Activated T-helper 1 cell treated with anti-CD3 and anti-CD28 coated beads, Interleukin-2, amount 50 U/mL, for 16 hours (primary cell): Measurements from ENCODE around the gene PPDPF.
A peak's percentile ranks its signal among the peaks of the same experiment; 100 is the strongest.

Experiments used
- DNase-seq, 2 donors: peaks; one replicate each; pipeline ENCODE4 v3.0.0-alpha.2; 2020; ENCODE audit warnings: low read depth in 1 of 2, low spot score in 1 of 2

PPDPF gene

DNA sequence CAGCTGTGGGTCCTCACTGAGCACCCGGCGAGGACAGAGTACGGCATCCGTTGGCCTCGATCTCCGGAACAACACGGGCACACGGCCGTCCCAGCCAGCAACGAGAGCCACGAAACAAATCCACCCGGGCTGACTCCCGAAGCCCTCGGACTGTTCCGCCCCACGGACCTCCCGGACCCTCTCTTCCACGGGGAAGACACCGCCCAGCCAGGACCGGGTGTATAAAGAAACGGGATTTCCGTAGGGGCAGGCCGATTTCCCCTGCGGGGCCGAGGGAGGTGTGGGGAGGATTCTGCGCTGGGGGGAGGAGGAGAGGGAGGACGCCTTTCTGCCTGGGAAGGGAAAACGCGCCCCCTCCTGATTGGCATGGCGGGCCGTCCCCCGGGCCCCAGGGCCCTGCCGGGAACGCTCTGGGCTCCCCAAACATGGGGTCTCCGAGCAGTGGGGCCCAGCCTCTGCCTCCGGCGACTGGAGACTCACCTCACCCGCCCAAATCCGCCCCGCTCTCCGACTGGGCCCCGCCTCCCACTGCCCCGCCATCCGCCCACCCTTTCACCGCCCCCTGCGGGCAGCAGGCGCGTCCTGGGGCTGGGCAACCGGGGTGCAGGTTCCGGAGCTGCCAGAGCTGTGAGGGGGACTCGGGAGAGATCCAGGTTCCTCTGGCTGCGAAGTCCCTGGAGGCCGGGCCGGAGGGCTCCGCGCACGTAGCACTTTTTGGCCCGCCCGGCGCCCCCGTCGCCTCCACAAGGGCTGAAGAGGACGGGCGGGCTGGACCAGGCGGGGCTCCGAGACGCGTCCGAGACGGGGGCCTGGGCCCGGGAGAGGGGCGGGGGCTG is 679 bp upstream of the PPDPF start:
- DNase-seq = peak; percentile 46 to 51

DNA sequence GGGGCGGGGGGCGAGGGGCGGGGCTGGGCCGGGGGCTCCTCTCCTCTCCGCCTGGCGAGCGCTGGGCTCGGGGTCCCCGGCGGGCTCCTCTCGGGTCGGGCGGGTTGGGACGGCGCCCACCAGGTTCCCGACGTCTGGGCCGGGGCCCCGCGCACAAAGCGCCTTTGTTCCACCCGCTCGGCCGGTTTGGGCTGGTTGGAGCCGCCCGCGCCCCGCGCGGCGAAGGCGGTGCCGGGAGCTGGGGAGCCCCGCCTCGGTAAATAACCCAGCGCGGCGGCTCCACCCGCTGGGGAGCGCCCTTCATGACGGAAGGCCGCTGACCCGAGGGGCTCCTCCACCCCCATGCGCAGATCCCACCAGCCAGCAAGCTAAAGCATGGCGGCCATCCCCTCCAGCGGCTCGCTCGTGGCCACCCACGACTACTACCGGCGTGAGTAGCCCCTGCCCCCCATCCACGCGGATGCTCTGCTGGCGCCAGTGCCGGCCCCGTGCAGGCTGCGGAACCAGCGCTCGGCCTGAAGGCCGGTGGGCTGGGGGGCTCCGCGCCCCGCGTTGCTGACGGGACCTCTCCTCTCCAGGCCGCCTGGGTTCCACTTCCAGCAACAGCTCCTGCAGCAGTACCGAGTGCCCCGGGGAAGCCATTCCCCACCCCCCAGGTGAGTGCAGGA is 503 bp downstream of the PPDPF start:
- peak; percentile 48 to 66 for DNase-seq

DNA sequence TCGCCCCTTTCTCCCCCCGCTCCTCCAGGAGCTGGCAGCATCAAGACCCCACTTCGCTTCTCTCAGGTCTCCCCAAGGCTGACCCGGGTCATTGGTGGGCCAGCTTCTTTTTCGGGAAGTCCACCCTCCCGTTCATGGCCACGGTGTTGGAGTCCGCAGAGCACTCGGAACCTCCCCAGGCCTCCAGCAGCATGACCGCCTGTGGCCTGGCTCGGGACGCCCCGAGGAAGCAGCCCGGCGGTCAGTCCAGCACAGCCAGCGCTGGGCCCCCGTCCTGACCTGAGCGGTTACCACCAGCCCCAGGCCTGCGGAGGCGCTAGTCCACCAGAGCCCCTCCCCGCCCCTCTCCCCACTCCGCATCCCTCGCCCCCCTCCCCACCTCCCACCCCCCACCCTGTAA is 1.0 kb downstream of the PPDPF start:
- no peak for DNase-seq

DNA sequence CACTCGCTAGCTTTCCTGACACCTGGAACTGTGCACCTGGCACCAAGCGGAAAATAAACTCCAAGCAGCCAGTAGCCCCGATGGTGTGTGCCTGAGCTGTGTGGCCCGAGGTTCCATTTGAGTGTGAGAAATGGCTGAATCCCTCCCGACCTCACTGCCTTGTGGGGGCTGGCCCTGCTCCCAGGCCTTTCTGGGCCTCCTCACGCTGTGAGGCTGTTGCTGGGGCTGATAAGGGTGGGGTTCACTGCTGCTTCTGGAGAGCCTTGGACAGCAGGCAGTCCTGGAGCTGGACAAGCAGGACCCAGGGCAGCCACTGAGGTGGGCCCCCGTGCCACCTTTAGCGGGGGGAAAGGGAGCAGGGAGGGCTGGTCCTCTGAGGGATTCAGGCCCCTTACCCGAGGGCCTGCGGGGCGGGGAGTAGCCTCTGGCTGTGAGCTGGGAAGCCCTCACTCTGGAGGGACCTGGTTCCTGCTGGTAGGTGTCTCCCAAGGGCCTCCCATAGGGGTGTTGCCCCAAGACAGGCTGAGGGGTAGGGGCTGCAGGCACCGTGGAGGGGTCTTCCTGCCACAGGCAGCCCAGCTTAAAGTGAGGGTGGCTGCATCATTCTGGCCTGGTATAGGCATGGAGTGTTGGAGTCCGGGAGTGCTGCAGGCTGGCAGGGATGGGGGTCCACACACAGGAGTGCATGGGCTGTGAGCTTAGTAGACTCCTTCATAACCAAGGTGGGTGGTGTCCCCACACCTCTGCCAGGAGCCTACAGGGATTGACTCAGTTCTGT is 1.7 kb downstream of the PPDPF start:
- no peak for DNase-seq

DNA sequence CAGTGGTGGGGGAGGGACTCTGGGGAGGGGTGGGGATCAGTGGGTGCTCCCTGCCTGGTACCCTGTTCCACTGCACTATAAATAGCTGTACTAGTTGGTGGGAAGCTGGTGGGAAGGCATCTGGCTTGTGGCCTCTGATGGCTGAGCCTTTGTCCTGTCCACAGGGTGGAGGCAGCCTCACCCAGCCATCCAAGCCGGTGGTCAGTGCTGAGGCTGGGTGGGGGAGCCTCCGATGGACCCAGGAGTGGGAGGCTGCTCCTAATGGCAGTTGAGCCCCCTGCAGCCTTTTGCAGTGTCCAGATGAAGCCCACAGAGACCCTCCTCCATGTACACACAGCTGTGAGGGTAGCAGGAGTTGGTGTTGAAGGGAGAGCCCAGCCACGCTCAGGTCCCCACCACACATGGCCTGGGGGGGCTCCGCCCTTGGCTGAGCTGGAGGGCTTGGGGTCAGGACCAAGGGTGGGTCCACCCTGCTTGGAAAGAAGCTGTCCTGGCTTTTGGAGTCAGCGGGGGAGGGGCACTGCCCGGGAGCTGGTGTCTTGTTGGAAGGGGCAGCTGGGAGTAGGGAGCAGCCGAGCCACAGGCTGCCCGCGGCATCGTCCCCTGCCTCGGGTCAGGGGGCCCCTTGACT is 2.5 kb downstream of the PPDPF start:
- no peak for DNase-seq

DNA sequence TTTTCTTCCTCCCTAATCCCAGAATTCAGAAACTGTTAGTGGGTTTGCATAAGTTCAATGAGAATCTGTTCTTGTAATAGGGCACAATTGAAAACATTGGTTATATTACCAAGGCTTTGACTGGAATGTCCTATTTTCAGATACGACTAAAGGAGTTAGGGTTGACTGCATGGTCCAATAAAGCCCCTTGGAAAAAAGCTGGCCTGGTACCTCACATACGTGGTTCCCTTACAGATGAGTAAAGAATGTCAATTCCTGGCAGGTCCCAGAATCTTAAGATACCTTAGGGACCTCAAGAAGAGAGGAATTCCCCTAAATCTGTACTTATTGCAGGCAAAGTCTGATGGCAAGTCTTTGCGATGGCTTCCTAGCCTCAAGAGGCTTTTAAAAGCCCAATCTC is 4.6 kb downstream of the PPDPF start:
- no peak for DNase-seq

DNA sequence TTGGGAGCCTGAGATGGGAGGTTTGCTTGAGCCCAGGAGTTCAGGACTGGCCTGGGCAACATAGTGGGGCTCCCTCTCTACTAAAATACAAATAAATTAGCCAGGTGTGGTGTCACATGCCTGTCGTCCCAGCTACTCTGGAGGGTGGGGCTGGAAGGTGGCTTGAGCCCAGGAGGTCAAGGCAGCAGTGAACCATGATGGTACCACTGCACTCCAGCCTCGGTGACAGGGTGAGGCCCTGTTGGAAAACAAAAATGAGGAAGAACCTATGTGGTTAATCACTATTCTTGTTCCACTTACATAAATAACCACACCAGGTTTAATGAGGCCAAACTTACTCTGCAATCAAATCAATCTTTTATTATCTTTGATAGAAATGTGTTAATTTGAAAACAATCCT is 5.4 kb downstream of the PPDPF start:
- no peak for DNase-seq

DNA sequence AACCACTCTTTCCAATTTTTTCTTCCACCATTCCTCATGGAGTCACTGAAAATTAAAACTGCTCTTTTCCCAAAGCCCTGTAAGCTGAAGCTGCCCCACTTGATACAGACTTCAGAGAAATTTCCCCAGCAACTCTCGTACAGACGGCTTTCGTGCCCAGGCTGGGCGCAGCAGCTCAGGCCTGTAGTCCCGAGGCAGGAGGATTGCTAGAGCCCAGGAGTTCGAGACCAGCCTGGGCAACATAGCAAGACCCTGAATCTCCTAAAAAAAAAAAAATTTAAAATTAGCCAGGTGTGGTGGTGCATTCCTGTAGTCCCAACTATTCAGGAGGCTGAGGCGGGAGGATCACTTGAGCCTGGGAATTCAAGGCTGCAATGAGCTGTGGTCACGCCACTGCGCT is 6.6 kb downstream of the PPDPF start:
- no peak for DNase-seq

DNA sequence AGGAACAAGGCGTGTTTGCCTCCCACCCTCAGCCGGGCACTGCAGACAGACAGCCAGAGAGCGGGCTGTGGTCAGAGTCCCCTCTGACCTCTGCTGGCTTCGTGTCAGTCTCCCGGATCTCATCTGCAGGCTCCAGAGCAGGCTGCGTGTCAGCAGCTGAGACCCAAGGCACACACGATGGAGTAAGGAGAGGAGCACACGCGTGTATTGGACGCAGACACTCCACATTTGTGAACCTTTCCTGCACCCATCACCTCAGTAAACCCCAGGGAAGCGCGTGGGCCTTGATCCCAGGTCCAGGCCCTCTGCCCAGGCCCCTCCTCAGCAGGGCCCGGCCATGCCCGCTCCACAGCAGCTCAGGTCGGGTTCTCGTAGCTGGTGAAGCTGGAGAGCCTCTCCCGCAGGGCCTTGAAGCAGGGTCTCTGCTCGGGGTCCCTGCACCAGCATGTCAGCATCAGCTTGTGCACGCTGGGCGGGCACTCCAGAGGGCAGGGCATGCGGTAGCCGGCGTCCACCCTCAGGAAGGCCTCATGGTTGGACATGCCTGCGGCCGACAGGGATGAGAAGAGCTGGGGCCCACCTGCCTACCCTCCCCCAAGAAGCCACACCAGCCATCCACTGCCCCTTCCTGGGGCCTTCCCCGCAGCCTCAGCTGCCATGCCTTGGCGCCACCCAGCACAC is 8.8 kb downstream of the PPDPF start:
- DNase-seq = no peak

DNA sequence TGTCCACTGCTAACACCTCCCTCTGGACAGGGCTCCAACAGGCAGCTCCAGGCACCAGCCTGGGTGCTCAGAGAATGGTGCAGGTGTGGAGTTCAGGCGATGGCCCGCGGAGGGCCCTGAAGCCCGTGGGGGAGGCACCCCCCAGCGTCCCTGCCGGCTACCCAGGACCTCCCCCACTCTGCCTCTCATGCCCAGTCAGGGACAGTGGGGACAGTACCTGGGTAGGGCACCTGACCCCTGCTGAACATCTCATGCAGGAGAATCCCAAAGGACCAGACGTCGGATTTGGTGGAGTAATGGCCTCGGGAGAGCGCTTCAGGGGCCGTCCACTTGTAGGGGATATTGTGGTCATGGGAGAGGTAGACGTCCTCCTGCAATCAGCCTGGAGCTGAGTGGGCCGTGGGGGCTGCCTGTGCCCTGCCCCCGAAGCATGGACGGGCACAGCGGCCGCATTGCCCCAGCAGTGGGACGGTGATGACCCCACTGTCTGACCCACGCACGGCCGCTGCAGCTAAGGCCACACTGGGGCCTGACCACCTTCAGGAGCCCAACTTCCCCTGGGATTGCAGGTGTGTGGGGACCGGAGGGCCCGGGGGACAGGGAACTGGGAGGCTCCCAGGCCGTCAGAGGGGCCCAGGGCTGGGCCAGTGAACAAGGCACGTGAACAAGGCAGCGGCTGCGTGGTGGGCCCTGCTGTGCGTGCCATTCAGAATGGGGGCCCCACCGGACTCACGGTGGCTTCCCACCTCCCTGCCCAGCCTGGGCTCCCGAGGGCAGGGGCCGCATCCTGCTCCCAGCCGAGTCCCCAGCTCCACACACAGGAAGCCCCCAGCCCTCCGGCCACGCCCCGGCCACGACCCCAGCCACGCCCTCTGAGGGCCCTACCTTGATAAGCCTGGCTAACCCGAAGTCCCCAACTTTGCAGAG is 9.6 kb downstream of the PPDPF start:
- no peak for DNase-seq

DNA sequence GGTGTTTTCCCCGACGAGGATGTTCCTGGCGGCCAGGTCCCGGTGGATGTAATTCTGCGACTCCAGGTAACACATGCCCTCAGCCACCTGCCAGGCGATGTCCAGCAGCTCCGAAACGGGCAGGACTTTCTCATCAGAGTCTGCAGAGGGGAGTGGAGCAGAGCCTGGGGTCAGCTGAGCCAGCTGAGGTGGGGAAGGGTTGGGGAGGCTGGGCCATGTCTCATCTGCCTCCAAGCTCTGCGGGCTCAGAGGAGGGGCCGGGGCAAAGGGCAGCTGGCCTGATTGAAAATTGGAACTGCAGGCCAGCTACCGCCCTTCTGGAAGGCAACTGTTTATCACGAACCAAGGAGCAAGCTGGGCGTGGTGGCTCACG is 10.2 kb downstream of the PPDPF start:
- DNase-seq = no peak

DNA sequence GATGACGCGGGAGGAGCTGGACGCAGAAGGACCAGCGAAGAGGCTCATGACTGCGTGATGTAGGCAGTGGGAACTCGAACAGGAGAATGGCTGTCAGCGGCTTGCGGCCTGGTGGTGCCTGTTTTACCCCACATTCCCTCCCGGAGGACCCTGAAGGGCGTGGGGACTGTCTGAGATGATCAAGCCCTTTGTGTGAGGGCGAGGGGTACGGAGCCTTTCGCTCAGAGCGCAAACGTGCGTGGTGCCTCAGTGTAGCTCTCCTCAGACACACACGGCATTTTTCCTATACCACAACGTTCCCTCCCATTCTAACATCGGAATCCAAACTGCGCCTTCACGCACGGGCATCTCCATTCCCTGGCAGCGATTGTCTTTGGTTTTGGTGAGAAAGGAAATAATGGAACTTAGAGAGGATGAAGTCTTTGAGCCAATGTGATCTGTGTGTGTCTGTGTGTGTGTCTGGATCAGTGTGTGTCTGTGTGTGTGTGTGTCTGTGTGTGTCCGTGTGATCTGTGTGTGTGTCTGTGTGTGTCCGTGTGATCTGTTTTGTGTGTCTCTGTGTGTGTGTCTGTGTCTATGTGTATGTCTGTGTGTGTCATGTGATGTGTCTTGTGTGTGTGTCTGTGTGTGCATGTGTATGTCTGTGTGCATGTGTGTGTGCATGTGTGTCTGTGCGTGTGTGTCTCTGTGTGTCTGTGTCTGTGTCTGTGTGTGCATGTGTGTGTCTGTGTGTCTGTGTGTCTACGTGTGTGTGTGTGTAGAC is 11.3 kb downstream of the PPDPF start:
- DNase-seq = no peak

DNA sequence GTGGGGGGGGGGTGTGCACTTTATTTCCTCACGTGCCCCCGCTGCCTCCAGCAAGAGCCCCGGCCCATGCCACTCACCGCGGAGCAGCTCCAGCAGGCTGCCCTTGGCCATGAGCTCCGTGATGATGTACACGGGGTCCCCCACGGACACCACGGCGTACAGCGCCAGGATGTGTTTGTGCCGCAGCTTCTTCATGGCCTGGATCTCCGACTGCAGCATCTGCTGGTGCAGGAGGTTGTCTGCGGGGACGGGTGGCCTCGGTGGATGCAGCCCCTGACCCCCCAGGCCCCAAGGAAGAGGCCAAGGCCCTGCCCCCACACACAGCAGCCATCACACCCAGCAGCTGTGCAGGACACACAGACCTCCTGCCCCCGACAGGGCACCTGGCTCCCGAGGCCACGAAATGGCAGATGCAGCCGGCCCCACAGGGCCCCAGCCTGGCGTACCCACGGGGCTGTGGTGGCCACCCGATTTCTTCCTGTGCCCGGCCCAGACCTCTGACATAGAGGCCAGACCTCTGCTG is 11.9 kb downstream of the PPDPF start:
- no peak for DNase-seq

DNA sequence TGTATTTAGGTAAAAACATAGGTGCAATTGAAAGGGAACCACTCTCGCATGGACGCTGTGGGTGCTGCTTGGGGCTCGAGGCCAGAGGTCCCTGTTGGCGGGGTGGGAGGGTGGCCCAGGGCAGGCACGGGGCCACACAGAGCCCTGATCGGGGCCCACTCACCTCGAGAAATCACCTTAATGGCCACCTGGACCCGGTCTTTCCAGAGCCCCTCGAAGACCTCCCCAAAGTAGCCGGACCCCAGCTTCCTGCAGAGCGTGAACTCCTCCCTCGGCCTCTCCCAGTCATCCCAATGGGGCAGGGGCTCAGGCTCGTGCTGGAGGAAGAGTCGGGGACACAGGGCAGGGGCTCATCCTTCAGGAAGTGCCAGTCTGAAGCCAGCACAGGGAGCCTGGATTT is 12.8 kb downstream of the PPDPF start:
- DNase-seq = no peak

DNA sequence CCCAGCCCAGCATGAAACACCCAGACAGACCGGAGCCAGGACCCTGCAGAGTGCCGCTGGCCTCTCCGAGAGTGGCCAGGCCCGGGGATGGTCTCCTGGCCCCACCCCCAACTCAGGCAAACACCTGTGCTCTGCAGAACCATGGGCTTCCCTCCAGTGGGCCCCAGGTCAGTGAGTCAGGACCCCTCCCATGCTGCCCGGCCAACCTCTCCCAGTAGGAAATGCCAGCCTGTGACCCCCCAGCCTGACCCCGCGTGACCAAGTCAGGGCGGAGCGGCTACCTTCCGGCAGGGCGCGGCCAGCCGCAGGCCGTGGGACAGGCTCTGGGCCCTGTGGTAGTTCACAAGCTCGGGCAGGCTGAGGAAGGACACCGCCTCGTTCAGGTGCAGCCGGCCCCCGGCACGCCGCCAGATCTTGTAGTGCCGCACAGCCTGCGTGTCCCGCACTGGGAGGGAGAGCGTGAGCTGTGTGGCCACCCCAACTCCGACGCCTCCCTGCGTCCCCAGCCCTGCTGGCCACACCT is 13.4 kb downstream of the PPDPF start:
- DNase-seq = no peak

DNA sequence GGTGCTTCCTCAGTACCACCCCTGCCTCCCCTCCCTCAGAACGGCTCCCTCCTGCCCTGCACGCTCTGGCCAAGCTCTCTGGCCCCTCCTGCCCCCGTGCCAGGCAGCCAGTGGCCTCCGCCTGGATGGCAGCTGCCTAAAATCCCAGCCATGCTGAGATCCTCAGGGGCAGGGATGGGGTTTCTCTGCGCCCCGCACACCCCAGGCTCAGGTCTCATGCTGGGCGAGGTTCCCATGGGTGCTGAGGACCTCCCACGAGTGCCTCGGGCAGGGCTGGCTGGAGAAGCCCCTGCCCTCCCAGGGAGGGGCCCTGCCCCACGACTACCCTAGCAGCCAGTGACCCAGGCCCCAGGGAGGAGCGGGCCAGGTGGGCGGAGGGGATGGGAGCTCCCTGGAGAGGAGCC is 13.9 kb downstream of the PPDPF start:
- DNase-seq = no peak

DNA sequence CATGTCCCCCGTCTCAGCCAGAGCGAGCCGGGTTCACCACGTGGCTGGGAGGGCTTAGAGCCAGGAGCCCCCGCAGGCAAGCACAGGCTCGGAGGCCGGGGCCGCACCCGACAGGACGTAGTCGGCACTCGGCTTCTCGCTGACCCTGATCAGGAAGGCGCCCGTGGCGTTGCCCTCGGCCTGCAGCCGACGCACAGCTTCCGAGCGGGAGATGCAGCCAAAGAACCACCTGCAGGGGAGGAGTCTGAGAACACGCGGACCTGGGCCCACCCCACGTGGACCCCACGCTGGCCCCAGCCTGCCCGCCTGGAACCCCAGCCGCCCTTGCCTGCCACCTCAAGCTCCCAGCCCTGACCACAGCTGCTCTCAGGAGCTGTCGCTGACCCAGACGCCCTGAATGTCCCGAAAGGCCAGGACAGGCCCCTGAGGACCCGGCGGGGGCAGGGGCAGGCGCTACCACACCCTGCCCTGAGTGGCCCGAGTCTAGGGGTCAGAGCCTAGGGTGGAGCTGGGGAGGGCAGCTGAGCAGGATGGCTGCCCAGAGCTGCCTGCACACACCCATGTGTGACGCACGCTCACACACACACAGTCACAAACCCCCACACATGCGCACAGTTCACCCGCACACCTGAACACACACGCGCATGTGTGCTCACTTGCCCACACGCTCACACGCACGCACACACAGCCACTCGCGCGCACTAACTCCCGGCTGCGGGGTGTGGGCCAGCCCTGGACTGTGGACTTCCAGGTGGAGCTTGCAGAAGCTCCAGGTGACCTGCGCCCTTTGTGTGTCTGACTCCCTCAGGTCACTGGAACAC is 14.5 kb downstream of the PPDPF start:
- DNase-seq = no peak
